Measurements from ENCODE around the gene AXIN1. TPM values are rescaled to one million over a fixed set of nuclear protein-coding genes. Genes with fewer than 3 reads are reported as not detected.

The AXIN1 gene
- total RNA-seq, 1 donor from 2014 or later, result 31.5 TPM

DNA sequence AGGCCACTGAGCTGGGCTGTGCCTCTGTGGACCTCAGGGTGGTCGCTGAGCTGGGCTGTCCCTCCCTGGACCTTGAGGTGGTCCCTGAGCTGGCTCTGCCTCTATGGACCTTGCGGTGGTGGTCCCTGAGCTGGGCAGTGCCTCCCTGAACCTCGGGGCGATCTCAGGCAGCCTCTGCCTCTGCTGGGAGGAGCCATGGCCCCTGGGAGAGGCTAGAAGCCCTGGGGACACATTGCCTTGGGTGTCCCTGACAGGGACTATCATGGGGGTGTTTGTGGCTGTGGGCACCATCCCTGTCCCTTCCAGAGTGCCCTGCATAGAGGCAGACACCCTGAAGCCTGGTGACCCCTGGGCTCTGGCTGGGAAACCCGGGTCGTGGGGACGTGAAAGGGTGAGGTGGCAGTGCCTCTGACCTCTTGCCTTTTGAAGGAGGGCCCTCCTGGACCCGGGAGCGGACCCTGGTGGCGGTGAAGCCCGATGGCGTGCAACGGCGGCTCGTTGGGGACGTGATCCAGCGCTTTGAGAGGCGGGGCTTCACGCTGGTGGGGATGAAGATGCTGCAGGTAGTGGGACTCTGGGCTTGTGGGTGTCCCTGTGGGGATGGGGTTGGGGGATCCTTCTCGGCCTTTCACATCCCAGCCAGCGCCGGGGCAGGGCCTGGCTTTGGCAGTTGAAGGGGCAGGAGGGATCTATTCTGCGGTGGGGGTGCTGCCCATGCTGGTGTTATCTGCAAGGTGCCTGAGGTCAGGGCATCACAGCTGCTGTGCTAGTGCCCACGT lies 46.2 kb upstream of the AXIN1 start:
- H3K36me3 Mint-ChIP-seq (ENCODE audit: unreplicated experiment), result no peaks in the 10 kb centered on the region
- H3K27ac Mint-ChIP-seq (ENCODE audit: unreplicated experiment), result peak overlapping the region; percentile 56

DNA sequence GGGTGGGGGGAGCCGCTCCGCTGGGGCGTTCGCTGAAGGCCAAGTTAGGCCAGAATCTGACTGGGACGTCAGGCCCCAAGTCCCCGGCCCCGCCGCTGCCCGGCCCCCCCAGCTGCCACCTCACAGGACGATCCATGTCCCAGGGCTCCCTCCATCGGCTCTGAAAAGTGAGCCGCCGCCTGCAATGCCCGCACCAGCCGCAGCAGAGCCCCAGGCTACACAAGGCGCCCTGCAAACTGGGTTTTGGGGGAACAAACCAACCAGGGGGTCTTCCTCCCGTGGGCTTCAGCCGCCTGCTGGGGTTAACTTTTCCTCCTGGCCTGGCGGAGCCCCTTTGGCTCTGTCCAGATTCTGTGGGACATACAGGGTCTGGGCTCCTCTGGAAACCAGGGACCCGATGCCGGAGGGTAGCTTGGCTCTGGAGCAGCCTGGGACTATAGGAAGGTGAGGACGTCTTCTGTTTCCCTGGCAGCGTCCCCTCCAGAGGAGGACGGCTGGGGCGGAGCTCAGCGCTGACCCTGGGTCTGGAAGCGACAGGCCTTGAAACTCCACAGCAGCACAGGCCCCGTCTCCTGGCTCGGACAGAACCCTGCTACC lies 45.3 kb upstream of the AXIN1 start:
- Mint-ChIP-seq H3K4me1 (ENCODE audit: unreplicated experiment) (peaks cover 29% of the 10 kb centered on the region), H3K36me3 (ENCODE audit: unreplicated experiment) (no peaks in the 10 kb centered on the region), H3K27ac (ENCODE audit: unreplicated experiment) (peak overlapping the region; percentile 56), H3K9me3 (ENCODE audit: unreplicated experiment) (no peaks in the 10 kb centered on the region), H3K4me3 (ENCODE audit: unreplicated experiment) (peak overlapping the region; percentile 60), H3K27me3 (ENCODE audit: unreplicated experiment) (no peaks in the 10 kb centered on the region)
- DNase-seq (ENCODE audit: extremely low spot score, unreplicated experiment), result peak; percentile 89
- TF ChIP-seq, protein P1, sequence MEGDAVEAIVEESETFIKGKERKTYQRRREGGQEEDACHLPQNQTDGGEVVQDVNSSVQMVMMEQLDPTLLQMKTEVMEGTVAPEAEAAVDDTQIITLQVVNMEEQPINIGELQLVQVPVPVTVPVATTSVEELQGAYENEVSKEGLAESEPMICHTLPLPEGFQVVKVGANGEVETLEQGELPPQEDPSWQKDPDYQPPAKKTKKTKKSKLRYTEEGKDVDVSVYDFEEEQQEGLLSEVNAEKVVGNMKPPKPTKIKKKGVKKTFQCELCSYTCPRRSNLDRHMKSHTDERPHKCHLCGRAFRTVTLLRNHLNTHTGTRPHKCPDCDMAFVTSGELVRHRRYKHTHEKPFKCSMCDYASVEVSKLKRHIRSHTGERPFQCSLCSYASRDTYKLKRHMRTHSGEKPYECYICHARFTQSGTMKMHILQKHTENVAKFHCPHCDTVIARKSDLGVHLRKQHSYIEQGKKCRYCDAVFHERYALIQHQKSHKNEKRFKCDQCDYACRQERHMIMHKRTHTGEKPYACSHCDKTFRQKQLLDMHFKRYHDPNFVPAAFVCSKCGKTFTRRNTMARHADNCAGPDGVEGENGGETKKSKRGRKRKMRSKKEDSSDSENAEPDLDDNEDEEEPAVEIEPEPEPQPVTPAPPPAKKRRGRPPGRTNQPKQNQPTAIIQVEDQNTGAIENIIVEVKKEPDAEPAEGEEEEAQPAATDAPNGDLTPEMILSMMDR (IDR thresholded peaks at IDR 0.05), result peak; percentile 32

More for the DNA sequence above, 46.2 kb upstream of the AXIN1 start:
- H3K4me1 Mint-ChIP-seq (ENCODE audit: unreplicated experiment), result peaks cover 31% of the 10 kb centered on the region
- no peaks in the 10 kb centered on the region for H3K9me3 Mint-ChIP-seq (ENCODE audit: unreplicated experiment)
- DNase-seq (ENCODE audit: extremely low spot score, unreplicated experiment), result no peak
- H3K4me3 Mint-ChIP-seq (ENCODE audit: unreplicated experiment), result peak overlapping the region; percentile 60
- TF ChIP-seq, protein P1 (IDR thresholded peaks at IDR 0.05), result no peak
- H3K27me3 Mint-ChIP-seq (ENCODE audit: unreplicated experiment), result no peaks in the 10 kb centered on the region

DNA sequence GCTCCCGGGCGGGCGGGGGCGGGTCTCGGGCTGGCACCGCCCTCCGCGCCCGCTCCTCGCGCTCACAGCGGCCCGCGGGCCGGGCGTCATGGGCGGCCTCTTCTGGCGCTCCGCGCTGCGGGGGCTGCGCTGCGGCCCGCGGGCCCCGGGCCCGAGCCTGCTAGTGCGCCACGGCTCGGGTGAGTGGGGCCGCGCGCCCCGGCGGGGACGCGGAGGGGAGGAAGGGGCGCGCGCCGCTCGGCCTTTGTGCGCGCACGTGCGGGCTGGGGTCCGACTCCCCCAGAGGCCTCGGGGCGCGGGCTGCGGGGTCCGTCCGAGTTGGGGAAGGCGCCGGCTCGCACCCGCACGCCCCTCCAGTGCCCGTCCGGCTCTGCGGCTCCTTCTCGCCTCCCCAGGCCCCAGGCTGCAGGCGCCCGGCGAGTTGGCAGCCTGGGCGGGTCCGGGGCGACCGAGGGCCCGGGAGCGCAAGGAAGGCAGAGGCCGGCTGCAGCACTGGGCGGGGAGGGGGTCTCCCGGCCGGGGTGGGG lies 44.7 kb upstream of the AXIN1 start, which contains the start of gene NME4:
Gene NME4, plus strand, starts transcription at position 65 of the 527 bp plus-strand sequence. Its CDS starts 24 bp downstream, at position 89.
- peak within 1 kb of the TSS; percentile 92 for H3K27ac Mint-ChIP-seq (ENCODE audit: unreplicated experiment)
- no peaks in the 10 kb centered on the region for H3K9me3 Mint-ChIP-seq (ENCODE audit: unreplicated experiment)
- H3K27me3 Mint-ChIP-seq (ENCODE audit: unreplicated experiment), result no peaks in the 10 kb centered on the region
- no peaks in the 10 kb centered on the region for H3K36me3 Mint-ChIP-seq (ENCODE audit: unreplicated experiment)
- TF ChIP-seq, protein P1 (IDR thresholded peaks at IDR 0.05), result no peak
- peaks cover 25% of the 10 kb centered on the region for H3K4me1 Mint-ChIP-seq (ENCODE audit: unreplicated experiment)
- peak within 1 kb of the TSS; percentile 90 for H3K4me3 Mint-ChIP-seq (ENCODE audit: unreplicated experiment)
- peak; percentile 85 for DNase-seq (ENCODE audit: extremely low spot score, unreplicated experiment)

DNA sequence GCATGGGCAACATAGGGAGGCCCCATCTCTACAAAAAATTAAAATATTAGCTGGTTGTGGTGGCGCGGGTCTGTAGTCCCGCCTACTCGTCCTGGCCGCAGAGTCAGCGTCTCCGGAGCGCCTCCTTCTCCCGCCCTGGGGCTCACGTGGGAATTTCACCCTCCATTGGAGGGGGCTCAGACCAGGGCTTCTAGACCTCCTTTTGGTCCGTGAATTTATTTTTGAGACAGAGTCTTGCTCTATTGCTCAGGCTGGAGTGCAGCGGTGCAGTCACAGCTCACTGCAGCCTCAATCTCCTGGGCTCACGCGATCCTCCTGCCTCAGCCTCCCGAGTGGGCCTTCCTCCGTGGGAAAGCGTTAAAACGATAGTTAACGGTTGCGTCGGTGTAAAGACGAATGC lies 44.1 kb upstream of the AXIN1 start:
- TF ChIP-seq, protein P1 (IDR thresholded peaks at IDR 0.05), result no peak

DNA sequence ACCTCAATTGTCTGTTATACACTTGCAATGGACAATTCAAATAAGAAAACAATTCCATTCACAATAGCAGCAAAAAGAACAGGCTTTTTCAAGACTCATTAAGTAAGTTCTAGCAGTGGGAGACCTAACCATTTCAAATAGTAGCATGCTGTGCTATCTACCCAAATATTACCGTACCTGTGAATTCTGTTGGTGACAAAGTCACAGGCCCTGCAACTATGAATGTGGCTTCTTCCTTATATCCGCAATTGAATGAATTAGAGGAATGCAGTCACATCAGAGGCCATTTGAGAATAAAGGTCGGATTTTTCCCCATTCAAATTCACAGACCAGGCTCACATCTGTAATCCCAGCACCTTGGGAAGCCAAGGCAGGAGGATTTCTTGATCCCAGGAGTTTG lies 43.7 kb upstream of the AXIN1 start:
- H3K4me3 Mint-ChIP-seq (ENCODE audit: unreplicated experiment), result peak overlapping the region; percentile 90
- no peak for DNase-seq (ENCODE audit: extremely low spot score, unreplicated experiment)
- H3K36me3 Mint-ChIP-seq (ENCODE audit: unreplicated experiment), result no peaks in the 10 kb centered on the region
- TF ChIP-seq, protein P1 (IDR thresholded peaks at IDR 0.05), result no peak
- H3K4me1 Mint-ChIP-seq (ENCODE audit: unreplicated experiment), result peaks cover 21% of the 10 kb centered on the region
- peak overlapping the region; percentile 92 for H3K27ac Mint-ChIP-seq (ENCODE audit: unreplicated experiment)
- H3K9me3 Mint-ChIP-seq (ENCODE audit: unreplicated experiment), result no peaks in the 10 kb centered on the region
- no peaks in the 10 kb centered on the region for H3K27me3 Mint-ChIP-seq (ENCODE audit: unreplicated experiment)

More for the DNA sequence above, 44.1 kb upstream of the AXIN1 start:
- Mint-ChIP-seq H3K27ac (ENCODE audit: unreplicated experiment) (peak overlapping the region; percentile 92), H3K9me3 (ENCODE audit: unreplicated experiment) (no peaks in the 10 kb centered on the region), H3K4me3 (ENCODE audit: unreplicated experiment) (peak overlapping the region; percentile 90), H3K36me3 (ENCODE audit: unreplicated experiment) (no peaks in the 10 kb centered on the region), H3K4me1 (ENCODE audit: unreplicated experiment) (peaks cover 22% of the 10 kb centered on the region), H3K27me3 (ENCODE audit: unreplicated experiment) (no peaks in the 10 kb centered on the region)
- DNase-seq (ENCODE audit: extremely low spot score, unreplicated experiment), result peak; percentile 86
